Mononuclear cell (primary cell): ENCODE data around the gene SLC19A1. TPM values are rescaled to one million over a fixed set of nuclear protein-coding genes. Genes with fewer than 3 reads are reported as not detected.

ENCODE experiments used
- H3K27me3 ChIP-seq: 2 replicates; pipeline ENCODE4 v1.6.0; 2011; ENCODE audit warnings: low read length, control low read depth; ENCODE audit not compliant: insufficient read depth
- H3K4me1 ChIP-seq: 2 replicates; pipeline ENCODE4 v1.5.1; 2011; ENCODE audit warnings: mild to moderate bottlenecking, low read length, control low read depth; ENCODE audit not compliant: insufficient read depth
- H3K4me3 ChIP-seq: 2 replicates; pipeline ENCODE4 v1.5.1; 2011; ENCODE audit warnings: mild to moderate bottlenecking, low read length, moderate library complexity
- H3K9me3 ChIP-seq: 2 replicates; pipeline ENCODE4 v1.5.1; 2011; ENCODE audit warnings: low read depth, mild to moderate bottlenecking, control low read depth, low read length
- total RNA-seq: library from RNA; depleted of rRNA; stranded (reverse); fragments of >200 nt; gene quantifications from one replicate; pipeline ENCODE4 v1.2.3, GENCODE V29; 2012

The SLC19A1 gene
- total RNA-seq, 1 donor: 10.6 TPM

GRCh38 chr21:45516071-45516670, 26.1 kb downstream of the SLC19A1 start:
- Histone ChIP-seq H3K9me3 (peaks cover 18% of the 10 kb centered on the region), H3K4me3 (no peak overlapping the region), H3K4me1 (peaks cover 15% of the 10 kb centered on the region), H3K27me3 (no peaks in the 10 kb centered on the region)

GRCh38 chr21:45515241-45516061, 26.8 kb downstream of the SLC19A1 start:
- H3K27me3 ChIP-seq: no peaks in the 10 kb centered on the region
- H3K9me3 ChIP-seq: peaks cover 18% of the 10 kb centered on the region
- peaks cover 15% of the 10 kb centered on the region for H3K4me1 ChIP-seq
- H3K4me3 ChIP-seq: no peak overlapping the region

GRCh38 chr21:45514311-45515021, 27.8 kb downstream of the SLC19A1 start:
- Histone ChIP-seq H3K4me1 (peaks cover 15% of the 10 kb centered on the region), H3K4me3 (no peak overlapping the region), H3K9me3 (peaks cover 8% of the 10 kb centered on the region), H3K27me3 (no peaks in the 10 kb centered on the region)

- H3K9me3 ChIP-seq: peaks cover 1% of the 10 kb centered on the region
- H3K27me3 ChIP-seq: no peaks in the 10 kb centered on the region
- peaks cover 15% of the 10 kb centered on the region for H3K4me1 ChIP-seq
- no peak overlapping the region for H3K4me3 ChIP-seq
These were observed 28.4 kb downstream of the SLC19A1 start for GRCh38 chr21:45513741-45514310.

GRCh38 chr21:45513003-45513717, 29.1 kb downstream of the SLC19A1 start:
- H3K27me3 ChIP-seq: no peaks in the 10 kb centered on the region
- H3K4me3 ChIP-seq: no peak overlapping the region
- peaks cover 12% of the 10 kb centered on the region for H3K4me1 ChIP-seq
- H3K9me3 ChIP-seq: no peaks in the 10 kb centered on the region

- Histone ChIP-seq H3K4me1 (peaks cover 10% of the 10 kb centered on the region), H3K9me3 (no peaks in the 10 kb centered on the region), H3K4me3 (no peak overlapping the region), H3K27me3 (no peaks in the 10 kb centered on the region)
These were observed 29.6 kb downstream of the SLC19A1 start for GRCh38 chr21:45512626-45513002.

- Histone ChIP-seq H3K4me1 (peaks cover 3% of the 10 kb centered on the region), H3K9me3 (no peaks in the 10 kb centered on the region), H3K4me3 (no peak overlapping the region)
These were observed 30.4 kb downstream of the SLC19A1 start for GRCh38 chr21:45511661-45512431.

GRCh38 chr21:45511007-45511406, 31.2 kb downstream of the SLC19A1 start:
- H3K27me3 ChIP-seq: no peaks in the 10 kb centered on the region
- H3K4me1 ChIP-seq: no peaks in the 10 kb centered on the region
- no peak overlapping the region for H3K4me3 ChIP-seq
- no peaks in the 10 kb centered on the region for H3K9me3 ChIP-seq

More at GRCh38 chr21:45511661-45512431, 30.4 kb downstream of the SLC19A1 start:
- H3K27me3 ChIP-seq: no peaks in the 10 kb centered on the region

GRCh38 chr21:45510466-45510955, 31.7 kb downstream of the SLC19A1 start:
- H3K27me3 ChIP-seq: no peaks in the 10 kb centered on the region
- no peaks in the 10 kb centered on the region for H3K9me3 ChIP-seq
- H3K4me1 ChIP-seq: no peaks in the 10 kb centered on the region
- no peak overlapping the region for H3K4me3 ChIP-seq

GRCh38 chr21:45509566-45510465, 32.4 kb downstream of the SLC19A1 start:
- H3K9me3 ChIP-seq: no peaks in the 10 kb centered on the region
- no peak overlapping the region for H3K4me3 ChIP-seq
- H3K27me3 ChIP-seq: no peaks in the 10 kb centered on the region
- no peaks in the 10 kb centered on the region for H3K4me1 ChIP-seq

- no peaks in the 10 kb centered on the region for H3K9me3 ChIP-seq
- no peaks in the 10 kb centered on the region for H3K4me1 ChIP-seq
- H3K4me3 ChIP-seq: no peak overlapping the region
- no peaks in the 10 kb centered on the region for H3K27me3 ChIP-seq
These were observed 33.4 kb downstream of the SLC19A1 start for GRCh38 chr21:45508607-45509565.

- H3K4me3 ChIP-seq: no peak overlapping the region
- no peaks in the 10 kb centered on the region for H3K9me3 ChIP-seq
- H3K27me3 ChIP-seq: no peaks in the 10 kb centered on the region
- no peaks in the 10 kb centered on the region for H3K4me1 ChIP-seq
These were observed 34.2 kb downstream of the SLC19A1 start for GRCh38 chr21:45507888-45508508.
